OCI-LY3 (cell line): ENCODE data around the gene LAMC3.

Source experiments
- H2AFZ ChIP-seq: fragments of 200-600, 300-600 bp; shearing (Covaris generic); 2 replicates; pipeline ENCODE4 v1.6.0; 2014; ENCODE audit warnings: antibody characterized with exemption, low read depth, low read length
- H3K27ac ChIP-seq: fragments of 200-600, 300-600 bp; sonication (generic); 2 replicates; pipeline ENCODE4 v1.5.1; 2014; ENCODE audit warnings: mild to moderate bottlenecking, low read length, moderate library complexity, mixed read lengths
- H3K27me3 ChIP-seq: fragments of 200-600, 300-600 bp; sonication (generic); 2 replicates; pipeline ENCODE4 v1.6.1; 2014; ENCODE audit warnings: low read depth, low read length, mixed read lengths
- H3K36me3 ChIP-seq: fragments of 200-600, 300-600 bp; sonication (generic); replicated peaks from 2 replicates; pipeline ENCODE3; 2014; ENCODE audit warnings: low read depth, low read length, mixed read lengths
- H3K4me1 ChIP-seq: fragments of 300-600, 200-600 bp; sonication (generic); 2 replicates; pipeline ENCODE4 v1.6.1; 2014; ENCODE audit warnings: low read length, mixed read lengths
- H3K4me2 ChIP-seq: fragments of 200-600, 300-600 bp; sonication (generic); 2 replicates; pipeline ENCODE4 v1.6.1; 2014; ENCODE audit warnings: low read length, mixed read lengths
- H3K4me3 ChIP-seq: fragments of 300-600, 200-600 bp; sonication (generic); 2 replicates; pipeline ENCODE4 v1.5.1; 2014; ENCODE audit warnings: antibody characterized with exemption, mild to moderate bottlenecking, low read length, moderate library complexity
- H3K79me2 ChIP-seq: fragments of 300-600, 200-600 bp; shearing (Covaris generic); 2 replicates; pipeline ENCODE4 v1.6.1; 2014; ENCODE audit warnings: mild to moderate bottlenecking, low read length, mixed read lengths
- H3K9ac ChIP-seq: fragments of 300-600, 200-600 bp; shearing (Covaris generic); 2 replicates; pipeline ENCODE4 v1.6.0; 2014; ENCODE audit warnings: mild to moderate bottlenecking, low read length, moderate library complexity
- H3K9me3 ChIP-seq: fragments of 200-600, 300-600 bp; shearing (Covaris generic); 2 replicates; pipeline ENCODE4 v1.6.1; 2014; ENCODE audit warnings: low read length, mixed read lengths; ENCODE audit not compliant: insufficient read depth
- H4K20me1 ChIP-seq: fragments of 200-600, 300-600 bp; sonication (generic); 2 replicates; pipeline ENCODE4 v1.6.1; 2016; ENCODE audit warnings: low read length, mixed read lengths; ENCODE audit not compliant: insufficient read depth
- EZH2phosphoT487 ChIP-seq: fragments of 200-600 bp; shearing (Covaris generic); IDR thresholded peaks from 2 replicates; pipeline ENCODE4 v1.6.1; 2018; ENCODE audit warnings: antibody characterized with exemption, mixed run types, low read depth
- TF ChIP-seq, protein P1 (sequence below): fragments of 200-600, 300-600 bp; sonication (generic); IDR thresholded peaks from 2 replicates; pipeline ENCODE4 v1.5.1; 2014; ENCODE audit warnings: antibody characterized with exemption, low read length, low read depth

The LAMC3 gene

DNA sequence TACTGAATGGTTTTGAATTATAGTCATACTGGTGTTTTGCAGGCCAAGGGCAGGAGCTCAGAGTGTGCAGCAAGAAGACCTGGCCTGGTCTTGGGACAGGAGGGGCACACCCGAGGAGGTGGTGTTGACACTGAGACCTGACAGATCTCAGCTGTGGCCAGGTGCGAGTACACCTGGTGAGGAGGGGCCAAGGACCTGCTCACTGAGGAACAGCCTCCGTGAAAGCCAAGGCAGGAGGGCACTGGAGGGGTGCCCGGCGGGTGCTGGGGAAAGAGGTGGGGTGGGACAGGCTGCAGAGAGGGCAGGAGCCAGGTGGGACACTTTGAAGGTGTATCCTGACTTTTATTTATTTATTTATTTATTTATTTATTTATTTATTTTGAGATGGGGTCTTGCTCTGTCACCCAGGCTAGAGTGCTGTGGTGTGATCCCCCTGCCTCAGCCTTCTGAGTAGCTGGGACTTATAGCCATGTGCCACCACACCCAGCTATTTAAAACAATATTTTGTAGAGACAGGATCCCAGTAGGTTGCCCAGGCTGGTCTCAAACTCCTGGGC lies 23.3 kb upstream of the LAMC3 start:
- Histone ChIP-seq H3K36me3 (no peaks in the 10 kb centered on the region), H3K9me3 (no peaks in the 10 kb centered on the region), H4K20me1 (no peaks in the 10 kb centered on the region), H3K9ac (no peak overlapping the region), H2AFZ (no peak overlapping the region), H3K4me1 (no peaks in the 10 kb centered on the region), H3K27ac (no peak overlapping the region), H3K4me3 (no peak overlapping the region), H3K4me2 (no peak overlapping the region), H3K27me3 (peaks cover 4% of the 10 kb centered on the region), H3K79me2 (no peaks in the 10 kb centered on the region)
- TF ChIP-seq, protein P1, sequence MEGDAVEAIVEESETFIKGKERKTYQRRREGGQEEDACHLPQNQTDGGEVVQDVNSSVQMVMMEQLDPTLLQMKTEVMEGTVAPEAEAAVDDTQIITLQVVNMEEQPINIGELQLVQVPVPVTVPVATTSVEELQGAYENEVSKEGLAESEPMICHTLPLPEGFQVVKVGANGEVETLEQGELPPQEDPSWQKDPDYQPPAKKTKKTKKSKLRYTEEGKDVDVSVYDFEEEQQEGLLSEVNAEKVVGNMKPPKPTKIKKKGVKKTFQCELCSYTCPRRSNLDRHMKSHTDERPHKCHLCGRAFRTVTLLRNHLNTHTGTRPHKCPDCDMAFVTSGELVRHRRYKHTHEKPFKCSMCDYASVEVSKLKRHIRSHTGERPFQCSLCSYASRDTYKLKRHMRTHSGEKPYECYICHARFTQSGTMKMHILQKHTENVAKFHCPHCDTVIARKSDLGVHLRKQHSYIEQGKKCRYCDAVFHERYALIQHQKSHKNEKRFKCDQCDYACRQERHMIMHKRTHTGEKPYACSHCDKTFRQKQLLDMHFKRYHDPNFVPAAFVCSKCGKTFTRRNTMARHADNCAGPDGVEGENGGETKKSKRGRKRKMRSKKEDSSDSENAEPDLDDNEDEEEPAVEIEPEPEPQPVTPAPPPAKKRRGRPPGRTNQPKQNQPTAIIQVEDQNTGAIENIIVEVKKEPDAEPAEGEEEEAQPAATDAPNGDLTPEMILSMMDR = no peak
- no peak for TF ChIP-seq EZH2phosphoT487

DNA sequence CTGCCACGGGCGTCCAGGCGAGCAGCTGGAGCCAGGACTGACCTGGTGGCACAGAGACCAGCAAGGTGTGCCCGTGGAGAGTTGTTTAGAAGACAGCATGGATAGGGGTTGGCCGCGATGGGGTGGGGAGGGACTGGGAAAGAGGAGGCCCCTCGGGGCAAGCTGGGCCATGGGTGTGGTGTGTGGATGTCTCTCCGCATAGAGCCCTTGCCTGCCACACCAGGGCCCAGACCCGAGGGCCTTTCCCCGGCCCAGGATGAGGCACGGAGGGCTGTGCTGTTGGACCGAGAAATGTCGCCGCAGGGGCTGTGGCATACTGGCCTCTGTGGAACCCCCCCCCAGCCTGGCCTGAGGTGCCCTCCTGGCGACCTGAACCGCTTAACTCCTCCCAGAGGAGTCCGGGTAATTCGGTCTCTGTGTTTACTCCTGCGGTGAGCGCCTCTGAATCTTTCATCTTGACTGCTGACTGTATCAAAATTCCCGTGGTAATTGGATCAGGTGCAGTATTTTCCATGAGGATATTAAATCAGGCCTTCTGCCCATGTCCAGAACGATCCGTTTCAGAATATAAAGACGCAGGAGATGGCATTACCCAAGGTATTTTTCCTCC lies 22.5 kb upstream of the LAMC3 start:
- H3K27me3 ChIP-seq = peaks cover 4% of the 10 kb centered on the region
- H3K9me3 ChIP-seq = no peaks in the 10 kb centered on the region
- no peak overlapping the region for H3K9ac ChIP-seq
- no peak overlapping the region for H3K4me2 ChIP-seq
- no peak overlapping the region for H2AFZ ChIP-seq
- H3K36me3 ChIP-seq = no peaks in the 10 kb centered on the region
- TF ChIP-seq, protein P1 = no peak
- TF ChIP-seq EZH2phosphoT487 = no peak
- no peak overlapping the region for H3K4me3 ChIP-seq
- H3K27ac ChIP-seq = no peak overlapping the region
- H3K79me2 ChIP-seq = no peaks in the 10 kb centered on the region
- no peaks in the 10 kb centered on the region for H3K4me1 ChIP-seq
- H4K20me1 ChIP-seq = no peaks in the 10 kb centered on the region

DNA sequence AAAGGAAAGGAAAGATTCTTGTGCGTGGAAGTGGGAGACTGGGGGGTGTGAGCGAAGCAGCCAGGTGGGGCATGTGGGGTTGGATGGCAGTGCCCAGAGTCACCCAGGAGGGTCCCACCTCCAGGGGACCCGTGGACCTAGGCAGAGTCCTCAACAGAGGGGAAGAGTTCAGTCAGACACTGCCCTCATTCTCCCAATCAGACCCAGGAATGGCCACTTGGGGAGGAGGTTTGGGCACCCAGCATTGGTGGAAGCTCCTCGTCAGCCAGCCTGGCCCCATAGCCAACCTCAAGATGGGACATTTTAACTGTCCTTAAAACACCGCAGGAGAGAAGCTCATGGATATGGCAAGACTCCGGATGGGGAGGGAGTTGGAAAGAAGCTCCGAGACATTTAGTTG lies 21.9 kb upstream of the LAMC3 start:
- no peak for TF ChIP-seq EZH2phosphoT487
- TF ChIP-seq, protein P1 = no peak

DNA sequence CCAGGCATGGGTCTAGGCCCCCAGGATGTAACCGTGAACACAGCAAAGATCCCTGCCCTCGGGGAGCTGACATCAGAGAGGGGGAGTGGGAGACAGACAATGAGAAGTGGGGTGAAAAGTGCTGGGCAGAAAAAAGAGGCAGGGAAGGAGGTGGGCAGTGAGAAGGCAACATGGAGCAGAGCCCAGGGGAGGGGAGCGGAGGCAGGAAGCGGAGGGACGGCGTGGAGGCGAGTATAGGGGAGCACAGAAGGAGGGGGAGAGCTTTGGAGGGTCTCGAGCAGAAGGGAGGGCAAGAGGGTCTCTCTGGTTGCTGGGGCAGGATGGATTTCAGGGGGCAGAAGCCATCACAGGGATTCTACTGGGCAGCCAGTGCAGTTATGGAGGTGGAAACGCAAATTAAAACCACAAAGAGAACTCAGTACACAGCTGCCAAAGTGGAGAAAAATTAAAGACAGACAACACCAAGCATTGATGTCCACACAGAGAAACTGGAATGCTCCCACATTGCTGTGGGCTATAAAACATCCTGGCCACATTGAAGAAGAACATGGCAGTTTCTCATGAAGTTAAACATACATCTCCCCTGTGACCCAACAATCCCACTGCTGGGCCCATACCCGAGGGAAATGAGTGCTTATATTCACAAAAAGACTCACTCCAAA lies 21.1 kb upstream of the LAMC3 start:
- H3K36me3 ChIP-seq = no peaks in the 10 kb centered on the region
- no peak overlapping the region for H3K9ac ChIP-seq
- H3K4me1 ChIP-seq = no peaks in the 10 kb centered on the region

More for the DNA sequence above, 21.9 kb upstream of the LAMC3 start:
- H3K4me2 ChIP-seq = no peak overlapping the region
- H3K4me1 ChIP-seq = no peaks in the 10 kb centered on the region
- H3K9me3 ChIP-seq = no peaks in the 10 kb centered on the region
- peaks cover 4% of the 10 kb centered on the region for H3K27me3 ChIP-seq
- no peak overlapping the region for H3K4me3 ChIP-seq
- H3K79me2 ChIP-seq = no peaks in the 10 kb centered on the region
- H4K20me1 ChIP-seq = no peaks in the 10 kb centered on the region
- H2AFZ ChIP-seq = no peak overlapping the region
- no peak overlapping the region for H3K9ac ChIP-seq
- H3K36me3 ChIP-seq = no peaks in the 10 kb centered on the region
- no peak overlapping the region for H3K27ac ChIP-seq

More for the DNA sequence above, 21.1 kb upstream of the LAMC3 start:
- Histone ChIP-seq H3K4me3 (no peak overlapping the region), H3K79me2 (no peaks in the 10 kb centered on the region), H4K20me1 (no peaks in the 10 kb centered on the region), H3K27me3 (peaks cover 4% of the 10 kb centered on the region), H3K9me3 (no peaks in the 10 kb centered on the region), H2AFZ (no peak overlapping the region), H3K27ac (no peak overlapping the region), H3K4me2 (no peak overlapping the region)
- TF ChIP-seq, protein P1 = no peak
- TF ChIP-seq EZH2phosphoT487 = no peak
